Spleen (tissue), 11 donors: Measurements from ENCODE around the gene ATP8A2. TPM values are rescaled to one million over a fixed set of nuclear protein-coding genes. Genes with fewer than 3 reads are reported as not detected.

Experiments
- DNase-seq: peaks from one replicate; pipeline ENCODE4 v3.0.0-alpha.2; 2020
- H3K27ac ChIP-seq, 8 donors: fragments of 200-600 bp; sonication (generic) in 7 of 8; 1 replicate in 4 of 8; 2 replicates in 4 of 8; pipeline versions ENCODE4 v1.5.0 to v1.8.0; 2016 to 2021; ENCODE audit warnings: inconsistent platforms in 4 of 8, mild to moderate bottlenecking in 4 of 8, moderate library complexity in 1 of 8
- H3K27me3 ChIP-seq, 7 donors: fragments of 200-600 bp; sonication (generic) in 6 of 7; replicated peaks in 1 of 7; 1 replicate in 4 of 7; 2 replicates in 3 of 7; pipeline versions ENCODE4 v1.5.0 to v1.8.0; 2016 to 2021; ENCODE audit warnings: inconsistent platforms in 3 of 7, mild to moderate bottlenecking in 1 of 7
- H3K36me3 ChIP-seq, 6 donors: fragments of 200-600 bp; sonication (generic) in 5 of 6; 1 replicate in 4 of 6; 2 replicates in 2 of 6; pipeline versions ENCODE4 v1.5.0 to v1.8.0; 2016 to 2021; ENCODE audit warnings: inconsistent platforms in 2 of 6
- H3K4me1 ChIP-seq, 6 donors: fragments of 200-600 bp; sonication (generic) in 5 of 6; 1 replicate in 3 of 6; 2 replicates in 3 of 6; pipeline versions ENCODE4 v1.5.0 to v1.8.0; 2016 to 2021; ENCODE audit warnings: inconsistent platforms in 3 of 6
- H3K4me3 ChIP-seq, 8 donors: fragments of 200-600 bp; sonication (generic) in 7 of 8; 1 replicate in 4 of 8; 2 replicates in 4 of 8; pipeline versions ENCODE4 v1.5.0 to v1.8.0; 2016 to 2021; ENCODE audit warnings: inconsistent platforms in 4 of 8, mild to moderate bottlenecking in 4 of 8, moderate library complexity in 2 of 8
- H3K9me3 ChIP-seq, 8 donors: fragments of 200-600 bp; sonication (generic) in 7 of 8; 1 replicate in 4 of 8; 2 replicates in 4 of 8; pipeline versions ENCODE4 v1.5.0 to v1.8.0; 2016 to 2021; ENCODE audit warnings: inconsistent platforms in 4 of 8
- CTCF ChIP-seq, 11 experiments: fragments of 200-600 bp in 7 of 11; fragments of 450-650 bp in 4 of 11; sonication (generic) in 4 of 11; IDR thresholded peaks in 8 of 11; conservative IDR thresholded peaks in 3 of 11; 1 replicate in 7 of 11; 2 replicates in 4 of 11; pipeline versions ENCODE4 v1.4.0 to v1.8.0; 2016 to 2021; ENCODE audit warnings: antibody characterized with exemption in 11 of 11, inconsistent platforms in 4 of 11, mild to moderate bottlenecking in 1 of 11
- POLR2A ChIP-seq, 3 donors: fragments of 450-650 bp; IDR thresholded peaks; one replicate each; pipeline ENCODE4 v1.5.1; 2017; ENCODE audit warnings: antibody characterized with exemption in 3 of 3, mild to moderate bottlenecking in 1 of 3
- POLR2AphosphoS5 ChIP-seq, 3 donors: sonication (generic); formaldehyde crosslinking; IDR thresholded peaks; one replicate each; pipeline ENCODE4 v1.5.1; 2017; ENCODE audit warnings: antibody characterized with exemption in 3 of 3
- WGBS, 5 donors: extraction: QIAGEN DNeasy Blood & Tissue Kit in 3 of 5; methylation state at CpG; one replicate each; pipeline versions ENCODE4 v1.1.5 to v1.1.7; 2013 to 2018; 5-methylcytosine and 5-hydroxymethylcytosine counted together
- intact Hi-C: fragments of 100-400 bp; cut with DNase I; formaldehyde crosslinking; loops from one replicate; pipeline ENCODE4 v1.15.0; 2023; ENCODE audit warnings: low total_unique reads
- polyA plus RNA-seq, 3 donors: library from polyadenylated mRNA; stranded (reverse); fragments of 200-250 nt; gene quantifications; one replicate each; pipeline ENCODE4 v1.2.1, GENCODE V29; 2013
- total RNA-seq, 7 donors: library from RNA; depleted of rRNA in 3 of 7; stranded (reverse); fragments of >200 nt in 3 of 7; fragmentation: NEBNext Ultra II Directional in 4 of 7; extraction: Animal tissue kit (Norgen Biotek cat#: 25700) in 4 of 7; gene quantifications; one replicate each; pipeline versions ENCODE4 v1.1.0 to v1.2.1, GENCODE V29; 2016 to 2021
- donor health status: healthy with polysubstance abuse.
- donor health status: DM: no; HTN: no; CAD: no; lungs with moderate emphysema.
- donor health status: DM: no; HTN: no; CAD: no.
- donor health status: Bipolar disorder and iron deficiency.
- donor health status: healthy.
- donor health status: DM: no; HTN: no; CAD: no.
- donor health status: DM: yes; HTN: yes; CAD: no.

The ATP8A2 gene
- total and polyA plus RNA-seq, 10 donors, result 0.09 to 0.46 (median 0.25) TPM

DNA sequence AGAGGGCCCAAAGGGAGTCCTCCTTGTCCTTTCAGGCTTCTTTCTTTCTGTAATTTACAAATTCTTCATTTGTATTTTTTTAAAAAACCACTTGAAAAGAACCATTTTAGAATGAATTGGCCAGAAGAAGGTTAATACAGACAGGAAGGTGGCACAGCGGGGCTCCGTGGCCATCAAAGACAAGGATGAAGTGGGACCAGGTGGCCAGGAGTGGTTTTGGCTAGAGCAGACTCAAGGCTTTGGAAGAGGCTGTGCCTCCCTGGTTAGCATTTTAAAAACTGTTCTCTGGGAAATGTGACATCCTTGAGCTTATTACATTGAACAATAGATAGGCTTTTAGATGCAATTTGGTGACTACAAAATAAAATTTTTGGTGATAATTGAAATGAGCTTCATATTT lies 48.4 kb downstream of the ATP8A2 start:
- Histone ChIP-seq H3K9me3 (no peaks in the 10 kb centered on the region), H3K4me3 (no peak overlapping the region), H3K36me3 (no peaks in the 10 kb centered on the region), H3K27ac (no peak overlapping the region), H3K4me1 (no peaks in the 10 kb centered on the region), H3K27me3 (peaks cover 0 to 47% (median 0%) of the 10 kb centered on the region in 7 donors)
- intact Hi-C loops, result no loop called here
- WGBS, 5 donors, result 49 to 59% (median 58%) methylated on average over 2 of the region's 2 CpGs
- DNase-seq, result no peak
- TF ChIP-seq POLR2A (IDR thresholded peaks at IDR 0.05) (no peak), CTCF (IDR thresholded peaks at IDR 0.05 in 8 of 11, conservative IDR thresholded peaks at IDR 0.05 in 3 of 11) (no peak), POLR2AphosphoS5 (IDR thresholded peaks at IDR 0.05) (no peak)

GRCh38 chr13:25421612-25422011 lies 49.8 kb downstream of the ATP8A2 start:
- Histone ChIP-seq H3K27me3 (peaks cover 0 to 33% (median 0%) of the 10 kb centered on the region in 7 donors), H3K4me3 (no peak overlapping the region), H3K27ac (no peak overlapping the region), H3K4me1 (no peaks in the 10 kb centered on the region), H3K36me3 (no peaks in the 10 kb centered on the region), H3K9me3 (peaks cover 0 to under 1% (median 0%) of the 10 kb centered on the region in 8 donors)
- TF ChIP-seq POLR2AphosphoS5 (IDR thresholded peaks at IDR 0.05), result no peak
- no peak for TF ChIP-seq POLR2A (IDR thresholded peaks at IDR 0.05)
- TF ChIP-seq CTCF (IDR thresholded peaks at IDR 0.05 in 8 of 11, conservative IDR thresholded peaks at IDR 0.05 in 3 of 11), result no peak
- no peak for DNase-seq
- intact Hi-C loops, result no loop called here
- WGBS, 5 donors, result 78 to 90% (median 83%) methylated on average over 6 of the region's 6 CpGs

GRCh38 chr13:25422153-25422552 lies 50.4 kb downstream of the ATP8A2 start:
- peaks cover 0 to 6% (median 2%) of the 10 kb centered on the region in 8 donors for H3K9me3 ChIP-seq
- H3K4me3 ChIP-seq, result no peak overlapping the region
- no peaks in the 10 kb centered on the region for H3K4me1 ChIP-seq
- no peak for TF ChIP-seq POLR2AphosphoS5 (IDR thresholded peaks at IDR 0.05)
- intact Hi-C loops, result no loop called here
- DNase-seq, result no peak
- no peaks in the 10 kb centered on the region for H3K36me3 ChIP-seq
- H3K27me3 ChIP-seq, result peaks cover 0 to 28% (median 0%) of the 10 kb centered on the region in 7 donors
- H3K27ac ChIP-seq, result no peak overlapping the region
- WGBS, 5 donors, result 43 to 60% (median 56%) methylated on average over 2 of the region's 2 CpGs

DNA sequence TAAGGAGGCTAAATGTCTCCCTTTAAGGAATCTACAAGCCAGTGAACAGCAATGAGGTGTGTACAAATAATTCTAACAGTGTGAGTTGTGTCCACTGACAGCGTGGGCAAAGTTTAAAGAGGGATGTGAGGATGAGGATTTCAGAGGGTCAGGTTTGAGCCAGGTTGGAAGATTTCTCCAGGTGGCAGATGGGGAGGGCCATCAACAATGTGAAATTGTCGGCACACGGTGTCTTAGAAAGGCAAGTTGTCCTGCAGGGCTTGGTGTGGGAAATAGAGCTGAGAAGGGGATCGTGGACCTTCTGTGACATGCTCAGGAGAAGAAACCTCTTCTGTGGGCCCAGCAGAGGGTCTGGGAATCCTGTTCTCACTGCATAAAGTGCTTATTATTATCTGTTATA lies 52.1 kb downstream of the ATP8A2 start:
- peaks cover 0 to 12% (median 4%) of the 10 kb centered on the region in 8 donors for H3K9me3 ChIP-seq
- no peak overlapping the region for H3K27ac ChIP-seq
- intact Hi-C loops, result no loop called here
- 70 to 92% (median 75%) methylated on average over 4 of the region's 4 CpGs for WGBS, 5 donors
- no peaks in the 10 kb centered on the region for H3K36me3 ChIP-seq
- DNase-seq, result no peak
- no peak overlapping the region for H3K4me3 ChIP-seq
- TF ChIP-seq POLR2A (IDR thresholded peaks at IDR 0.05) (no peak), POLR2AphosphoS5 (IDR thresholded peaks at IDR 0.05) (no peak), CTCF (IDR thresholded peaks at IDR 0.05 in 8 of 11, conservative IDR thresholded peaks at IDR 0.05 in 3 of 11) (no peak)
- H3K4me1 ChIP-seq, result no peaks in the 10 kb centered on the region
- H3K27me3 ChIP-seq, result peaks cover 0 to 17% (median 0%) of the 10 kb centered on the region in 7 donors

DNA sequence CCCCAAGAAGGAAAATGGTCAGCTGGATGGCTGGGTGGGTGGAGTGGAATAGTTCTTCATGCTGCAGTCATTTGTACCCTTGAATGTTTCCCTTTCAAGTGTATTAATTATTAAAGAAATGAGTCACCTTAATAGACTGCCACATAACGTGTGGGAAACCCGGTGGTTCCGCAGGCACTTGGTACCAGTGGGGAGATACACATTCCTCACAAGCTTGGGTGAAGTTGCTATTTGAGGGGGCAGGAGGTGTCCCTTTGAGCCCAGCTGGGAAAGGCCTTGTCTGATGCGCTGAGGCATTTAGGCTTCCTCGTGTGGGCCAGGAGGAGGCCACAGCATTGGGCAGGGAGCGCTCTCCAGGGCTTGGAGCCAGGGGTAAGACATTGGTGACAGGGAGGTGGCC lies 57.7 kb downstream of the ATP8A2 start:
- Histone ChIP-seq H3K27ac (no peak overlapping the region), H3K9me3 (peaks cover 0 to 12% (median 4%) of the 10 kb centered on the region in 8 donors), H3K27me3 (peaks cover 0 to 4% (median 0%) of the 10 kb centered on the region in 7 donors), H3K4me1 (no peaks in the 10 kb centered on the region), H3K36me3 (no peaks in the 10 kb centered on the region), H3K4me3 (no peak overlapping the region)
- intact Hi-C loops, result no loop called here
- 77 to 92% (median 87%) methylated on average over 6 of the region's 6 CpGs for WGBS, 5 donors
- DNase-seq, result no peak
- no peak for TF ChIP-seq CTCF (IDR thresholded peaks at IDR 0.05 in 8 of 11, conservative IDR thresholded peaks at IDR 0.05 in 3 of 11)
- no peak for TF ChIP-seq POLR2AphosphoS5 (IDR thresholded peaks at IDR 0.05)
